Measurements from ENCODE around the gene KRT15. TPM values are rescaled to one million over a fixed set of nuclear protein-coding genes. Genes with fewer than 3 reads are reported as not detected.

Gene KRT15
- total and polyA plus RNA-seq, 9 of the 15 experiments (the other 6 are each of a cell fraction or from before 2014, with no cell fraction given), result 0.28 to 4.4 (median 0.56) TPM

- TF ChIP-seq CTCF (IDR thresholded peaks at IDR 0.05 in 2 of 3, conservative IDR thresholded peaks at IDR 0.05 in 1 of 3; ENCODE audit: insufficient read depth in 2 of 3, low read depth in 1 of 3, low read length in 3 of 3), result 0 out of 6 replicates have a peak, but pooled peaks of 1 of the 3 experiments have one; percentile 11
- peak; percentile 56; the same call in 1 of the 2 replicates for TF ChIP-seq ZEB2 (IDR thresholded peaks at IDR 0.05)
- TF ChIP-seq SMAD2 (IDR thresholded peaks at IDR 0.05; ENCODE audit: low read depth, low read length), result no peak
- TF ChIP-seq XRCC5 (IDR thresholded peaks at IDR 0.05; ENCODE audit: low read depth, low read length), result no peak
- peak; percentile 83; the same call in 1 of the 2 replicates for TF ChIP-seq PTBP1 (IDR thresholded peaks at IDR 0.05; ENCODE audit: low read depth, low read length)
- TF ChIP-seq SRSF7 (optimal IDR thresholded peaks at IDR 0.05; ENCODE audit: low read depth, low read length), result no peak
- no peak for TF ChIP-seq ELK3 (CRISPR knock-in tag; IDR thresholded peaks at IDR 0.05)
- TF ChIP-seq CHD4 (IDR thresholded peaks at IDR 0.05; ENCODE audit: insufficient read depth, insufficient replicate concordance, low read depth, low read length, poor library complexity, severe bottlenecking), result peak; percentile 86
- TF ChIP-seq BRF2 (IDR thresholded peaks at IDR 0.05; ENCODE audit: borderline replicate concordance, insufficient read depth, insufficient read length), result no peak
- no peak for TF ChIP-seq KDM4B (IDR thresholded peaks at IDR 0.05; ENCODE audit: borderline replicate concordance in 2 of 2, low read depth in 1 of 2)
- TF ChIP-seq DPF2 (IDR thresholded peaks at IDR 0.05), result peak; percentile 79
Measured at GRCh38 chr17:41521574-41522261, 3.0 kb upstream of the KRT15 start (continued).
